GM18951 (cell line): Measurements from ENCODE around the gene NEUROG2.
A peak's percentile ranks its signal among the peaks of the same experiment; 100 is the strongest.

ENCODE experiments used
- POLR2A ChIP-seq: IDR thresholded peaks from 4 replicates; pipeline ENCODE4 v1.6.1; 2011; ENCODE audit warnings: mild to moderate bottlenecking; ENCODE audit not compliant: insufficient read length, insufficient read depth; ENCODE audit errors: extremely low read depth
- in situ Hi-C: fragments of 300-500 bp; cut with MboI; formaldehyde crosslinking; loops from one replicate; pipeline ENCODE4 v1.12.0; 2022; ENCODE audit warnings: low sequenced_read_pairs, mixed read lengths, inconsistent platforms; ENCODE audit not compliant: unreplicated experiment

NEUROG2 gene

GRCh38 chr4:112517911-112518310, 1.9 kb upstream of the NEUROG2 start:
- no peak for TF ChIP-seq POLR2A
- in situ Hi-C loops: no loop called here

DNA sequence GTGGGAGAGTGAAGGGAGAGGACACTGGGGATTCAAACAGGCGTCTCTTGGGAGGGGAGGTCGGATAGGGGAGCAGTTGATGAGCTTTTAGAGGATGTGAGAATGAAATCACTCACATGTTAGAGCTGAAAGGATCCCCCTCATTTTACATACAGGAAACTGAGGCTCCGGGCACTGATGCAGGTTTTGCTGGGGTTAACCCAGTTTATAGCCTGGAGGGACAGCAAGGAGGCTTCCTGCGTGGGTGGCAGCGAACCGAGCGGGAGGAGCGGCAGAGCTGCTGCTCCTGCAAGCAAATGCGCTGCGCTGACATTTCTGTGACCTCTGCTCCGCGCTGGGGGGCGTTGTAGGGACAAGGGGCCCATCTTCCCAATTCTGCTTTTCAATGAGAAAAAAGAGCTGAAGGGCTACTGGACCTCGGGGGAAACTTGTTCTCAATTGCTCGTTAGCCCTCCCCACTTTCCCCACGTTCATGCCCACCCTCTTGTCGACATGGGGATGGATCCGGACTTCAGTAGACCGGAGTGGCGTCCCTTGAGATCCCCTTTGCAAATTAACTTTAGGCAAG, 1.2 kb upstream of the NEUROG2 start:
- in situ Hi-C loops: no loop called here
- TF ChIP-seq POLR2A: peak; percentile 40

DNA sequence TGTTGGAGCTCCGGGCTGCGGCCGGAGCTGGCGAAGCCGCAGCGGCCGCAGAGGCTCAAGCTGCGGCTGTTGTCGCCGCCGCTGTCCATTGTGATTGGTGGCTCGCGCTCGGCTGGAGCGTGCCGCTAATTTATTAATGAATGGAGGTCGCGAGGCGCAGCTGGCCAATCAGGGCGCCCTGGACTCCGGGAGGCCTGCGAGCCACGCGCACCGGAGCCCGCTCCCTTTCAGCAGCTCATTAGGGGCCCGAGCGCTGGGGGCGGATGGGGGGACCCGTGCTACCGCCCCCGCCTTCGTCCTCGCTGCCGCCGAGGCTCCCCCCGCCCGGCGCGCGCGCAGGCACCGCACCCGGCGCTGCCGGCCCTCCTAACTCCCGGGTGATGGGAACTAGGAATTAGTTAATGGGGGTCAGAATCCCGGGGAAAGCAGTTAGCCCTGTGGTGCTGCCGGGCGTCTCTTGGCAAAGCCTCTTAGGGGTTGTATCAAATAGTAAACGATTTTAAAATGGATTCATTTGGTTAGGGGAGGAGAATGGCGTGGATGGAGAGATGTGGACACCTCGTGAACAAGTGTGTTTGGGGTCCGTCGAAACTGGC, 589 bp upstream of the NEUROG2 start:
- in situ Hi-C loops: no loop called here

GRCh38 chr4:112515198-112516065, 548 bp downstream of the NEUROG2 start:
- in situ Hi-C loops: no loop called here
- peak; percentile 51 for TF ChIP-seq POLR2A

More for the DNA sequence above, 589 bp upstream of the NEUROG2 start:
- peak; percentile 53 for TF ChIP-seq POLR2A

DNA sequence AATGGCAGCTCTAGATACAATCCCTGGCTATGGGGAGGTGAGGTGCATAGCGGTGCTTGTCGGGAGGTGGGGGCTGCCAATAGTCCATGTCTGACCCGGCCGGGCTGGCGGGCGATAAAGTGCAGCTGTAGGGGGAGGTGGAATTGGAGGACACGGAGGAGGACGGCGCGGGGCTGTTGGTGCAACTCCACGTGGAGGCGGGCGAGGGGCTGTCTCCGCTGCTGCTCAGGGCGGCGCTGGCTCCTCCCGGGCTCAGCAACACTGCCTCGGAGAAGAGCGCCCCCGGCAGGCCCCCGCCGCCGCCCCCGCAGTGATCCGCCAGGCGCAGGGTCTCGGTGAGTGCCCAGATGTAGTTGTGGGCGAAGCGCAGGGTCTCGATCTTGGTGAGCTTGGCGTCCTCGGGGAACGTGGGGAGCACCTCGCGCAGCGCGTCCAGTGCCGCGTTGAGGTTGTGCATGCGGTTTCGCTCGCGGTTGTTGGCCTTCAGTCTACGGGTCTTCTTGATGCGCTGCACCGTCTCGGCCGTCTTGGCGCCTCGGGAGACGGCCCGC, 1.3 kb downstream of the NEUROG2 start:
- TF ChIP-seq POLR2A: no peak

GRCh38 chr4:112513971-112514646, 1.9 kb downstream of the NEUROG2 start:
- in situ Hi-C loops: no loop called here

More for the DNA sequence above, 1.3 kb downstream of the NEUROG2 start:
- in situ Hi-C loops: no loop called here

GRCh38 chr4:112511803-112512118, 4.2 kb downstream of the NEUROG2 start:
- TF ChIP-seq POLR2A: no peak
- in situ Hi-C loops: no loop called here

More at GRCh38 chr4:112513971-112514646, 1.9 kb downstream of the NEUROG2 start:
- TF ChIP-seq POLR2A: no peak

- no peak for TF ChIP-seq POLR2A
- in situ Hi-C loops: no loop called here
These were observed 4.7 kb downstream of the NEUROG2 start for GRCh38 chr4:112511093-112511802.

- no peak for TF ChIP-seq POLR2A
- in situ Hi-C loops: no loop called here
These were observed 5.5 kb downstream of the NEUROG2 start for GRCh38 chr4:112510291-112511092.

DNA sequence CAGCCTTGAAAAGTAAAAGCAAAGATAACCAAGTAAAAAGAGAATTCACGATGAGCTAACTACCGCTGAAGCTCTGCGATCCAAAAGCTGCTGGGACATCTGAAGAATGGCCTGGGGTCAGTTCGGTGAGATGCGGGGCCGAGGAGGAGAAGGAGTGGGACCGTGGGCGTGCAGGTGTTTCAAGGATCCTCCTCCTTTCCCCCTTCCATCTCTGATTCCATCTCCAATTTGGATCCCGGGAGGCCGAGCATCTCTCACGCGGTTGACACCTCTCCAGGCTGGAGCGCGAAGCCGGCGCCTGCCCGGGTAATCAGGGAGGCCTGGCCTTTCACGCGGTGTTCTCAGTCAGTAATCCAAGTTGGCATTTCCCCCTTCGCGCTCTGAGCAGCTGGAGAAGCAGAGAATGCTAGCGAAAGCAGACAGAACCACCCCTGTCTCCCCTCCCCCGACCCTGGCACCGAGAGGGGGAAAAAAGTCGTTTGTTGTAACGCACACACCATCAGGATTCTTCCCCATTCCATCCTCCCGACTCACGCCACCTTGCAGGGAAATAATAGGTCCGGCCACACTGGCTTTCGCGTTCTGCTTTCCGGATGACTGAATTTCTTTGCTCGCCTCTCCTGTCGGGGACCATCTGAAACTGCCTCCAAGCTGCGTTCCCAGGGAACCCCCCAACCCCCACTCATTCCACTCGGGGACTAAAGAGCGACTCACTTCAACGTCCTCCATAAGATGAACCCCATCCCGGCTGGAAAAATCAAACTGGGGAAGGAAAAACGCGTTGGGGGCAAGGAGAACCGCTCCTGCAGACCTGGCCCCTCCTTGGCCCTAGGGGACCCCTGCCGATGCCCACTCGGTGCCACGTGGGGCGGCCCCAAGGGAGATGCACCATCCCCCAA, 6.5 kb downstream of the NEUROG2 start:
- in situ Hi-C loops: no loop called here
- TF ChIP-seq POLR2A: no peak

DNA sequence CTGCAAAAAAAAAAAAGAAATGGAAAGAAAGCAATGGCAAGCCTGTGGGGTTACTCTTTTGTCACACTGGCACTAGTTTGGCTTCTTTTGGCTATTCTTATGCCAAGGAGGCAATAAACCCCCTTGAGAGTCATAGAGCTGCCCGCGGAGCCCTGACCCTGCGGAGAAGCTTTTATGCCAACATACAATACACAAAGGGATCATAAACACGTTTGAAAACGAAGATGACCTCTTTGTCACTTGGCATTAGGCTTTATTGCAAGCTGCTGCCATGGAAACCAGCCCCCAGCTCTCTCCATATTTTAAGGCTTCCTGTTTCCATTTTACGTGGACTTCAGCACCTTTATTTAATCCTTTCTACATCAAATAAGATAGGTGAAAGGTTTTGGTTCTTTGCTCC, 7.6 kb downstream of the NEUROG2 start:
- no peak for TF ChIP-seq POLR2A
- in situ Hi-C loops: no loop called here

GRCh38 chr4:112504807-112505206, 11.2 kb downstream of the NEUROG2 start:
- no peak for TF ChIP-seq POLR2A
- in situ Hi-C loops: no loop called here
